NOMO-1 (cell line): ENCODE results near the gene PITRM1.

Source experiments
- DNase-seq, 2 experiments: peaks; one replicate each; lab custom pipeline; 2025; ENCODE audit not compliant: unreplicated experiment in 2 of 2; lab: John Stamatoyannopoulos, UW

The PITRM1 gene

GRCh38 chr10:3169673-3170072 is 2.9 kb downstream of the PITRM1 start:
- DNase-seq, result no peak

GRCh38 chr10:3169271-3169670 is 3.3 kb downstream of the PITRM1 start:
- DNase-seq, result no peak

GRCh38 chr10:3167611-3168330 is 4.8 kb downstream of the PITRM1 start:
- DNase-seq, result no peak

GRCh38 chr10:3166496-3167290 is 5.9 kb downstream of the PITRM1 start:
- DNase-seq, result no peak

GRCh38 chr10:3165196-3165595 is 7.4 kb downstream of the PITRM1 start:
- no peak for DNase-seq

- DNase-seq, result no peak
Observed at GRCh38 chr10:3163879-3164278, 8.7 kb downstream of the PITRM1 start.

- DNase-seq, result no peak
Observed at GRCh38 chr10:3162533-3162932, 10.0 kb downstream of the PITRM1 start.

GRCh38 chr10:3159152-3159551 is 13.4 kb downstream of the PITRM1 start:
- no peak for DNase-seq

GRCh38 chr10:3154666-3155065 is 17.9 kb downstream of the PITRM1 start:
- DNase-seq, result no peak

- no peak for DNase-seq
Observed at GRCh38 chr10:3152566-3152935, 20.0 kb downstream of the PITRM1 start.

GRCh38 chr10:3151889-3152565 is 20.6 kb downstream of the PITRM1 start:
- DNase-seq, result no peak

GRCh38 chr10:3150961-3151360 is 21.6 kb downstream of the PITRM1 start:
- no peak for DNase-seq

GRCh38 chr10:3150366-3150765 is 22.2 kb downstream of the PITRM1 start:
- DNase-seq, result no peak

GRCh38 chr10:3149918-3150317 is 22.7 kb downstream of the PITRM1 start:
- no peak for DNase-seq

GRCh38 chr10:3148994-3149393 is 23.6 kb downstream of the PITRM1 start:
- no peak for DNase-seq

- no peak for DNase-seq
Observed at GRCh38 chr10:3148041-3148440, 24.5 kb downstream of the PITRM1 start.

GRCh38 chr10:3147117-3147820 is 25.3 kb downstream of the PITRM1 start:
- no peak for DNase-seq

- DNase-seq, result no peak
Observed at GRCh38 chr10:3146289-3146688, 26.3 kb downstream of the PITRM1 start.

GRCh38 chr10:3145366-3145765 is 27.2 kb downstream of the PITRM1 start:
- no peak for DNase-seq

GRCh38 chr10:3143791-3144434 is 28.7 kb downstream of the PITRM1 start:
- DNase-seq, result no peak

GRCh38 chr10:3143366-3143765 is 29.2 kb downstream of the PITRM1 start:
- DNase-seq, result no peak
